DMS153 (cell line): ENCODE measurements around the gene MRPL33.
A peak's percentile ranks its signal among the peaks of the same experiment; 100 is the strongest.

ENCODE experiments used
- DNase-seq: peaks from one replicate; lab custom pipeline; 2025; lab: John Stamatoyannopoulos, UW

Gene MRPL33

DNA sequence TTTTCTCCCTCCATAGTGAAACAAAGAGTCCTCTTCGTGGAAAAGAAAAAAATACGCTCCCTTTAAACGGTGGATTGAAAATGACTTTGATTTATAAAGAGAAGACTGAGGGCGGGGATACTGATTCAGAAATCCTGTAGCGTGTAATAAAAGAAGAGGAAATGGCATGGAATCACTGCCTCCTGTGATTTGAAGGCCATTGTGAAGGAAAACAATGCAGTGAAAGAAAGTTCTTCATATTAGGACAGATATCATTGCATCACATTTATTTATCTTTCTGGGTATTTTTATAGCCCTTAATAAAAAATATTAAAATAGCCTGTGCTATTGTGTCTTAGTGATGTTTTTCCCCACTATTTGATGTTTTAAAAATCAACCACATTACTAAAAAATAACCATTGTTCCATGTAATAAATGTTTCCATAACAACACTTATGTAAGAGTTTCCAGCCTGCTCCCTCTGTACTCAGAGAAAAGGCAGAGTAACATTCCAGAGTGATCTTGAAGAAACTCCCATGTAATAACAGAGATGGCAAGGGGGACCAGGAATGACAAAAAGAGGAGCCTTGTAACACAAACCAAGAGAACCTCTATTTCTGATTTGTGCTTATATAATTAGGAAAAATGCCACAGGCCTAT, 8.0 kb downstream of the MRPL33 start:
- DNase-seq: no peak

DNA sequence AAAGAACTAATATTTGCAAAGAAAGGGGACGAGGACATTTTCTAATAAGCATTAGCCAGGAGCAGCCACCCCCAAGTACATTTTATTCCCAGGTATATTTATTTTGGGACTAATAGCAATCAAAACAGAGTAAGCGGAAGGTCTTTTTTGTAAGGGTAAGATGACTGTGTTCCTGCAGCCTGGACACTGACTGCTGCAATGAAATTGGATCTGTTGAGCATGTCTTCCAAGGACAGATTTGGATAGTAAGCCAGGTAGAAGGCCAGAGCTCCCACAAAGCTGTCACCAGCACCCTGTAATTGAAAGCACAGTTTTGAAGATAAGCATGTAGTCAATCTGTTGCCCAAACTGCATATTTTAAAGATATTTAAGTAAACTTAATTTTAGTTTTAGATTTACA, 10.0 kb downstream of the MRPL33 start:
- DNase-seq: no peak

DNA sequence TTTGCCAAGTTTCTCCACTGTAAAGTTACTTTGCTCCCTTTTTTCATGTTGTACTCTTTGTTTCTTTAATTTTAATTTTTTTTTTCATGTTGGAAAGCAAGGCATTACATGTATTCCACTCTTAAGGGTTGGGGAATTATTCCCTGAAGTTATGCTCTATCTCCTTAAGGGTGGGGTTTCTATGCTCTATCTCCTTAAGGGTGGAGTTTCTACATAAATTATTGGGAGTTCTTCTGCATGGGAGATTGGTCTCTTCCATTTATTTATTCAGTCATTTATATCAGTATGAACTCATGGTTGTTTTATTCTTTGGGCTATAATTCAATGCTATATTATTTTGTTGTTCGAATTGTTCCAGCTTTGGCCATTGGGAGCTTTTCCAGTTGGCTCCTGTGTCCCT, 11.2 kb downstream of the MRPL33 start:
- DNase-seq: no peak

DNA sequence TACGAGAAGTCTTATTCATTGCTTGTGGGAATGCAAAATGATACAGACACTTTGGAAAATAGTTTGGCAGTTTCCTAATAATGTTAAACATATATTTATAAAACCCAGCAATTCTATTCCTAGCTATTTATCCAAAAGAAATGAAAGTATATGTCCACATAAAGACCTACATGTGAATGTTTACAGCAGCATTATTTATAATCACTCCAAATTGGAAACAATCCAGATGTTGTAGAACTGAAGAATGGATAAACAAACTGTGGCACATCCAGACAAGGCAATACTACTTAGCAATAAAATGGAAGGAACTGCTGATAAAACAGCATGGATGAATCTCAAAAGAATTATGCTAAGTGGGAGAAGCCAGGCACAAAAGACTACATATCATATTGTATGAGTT, 19.3 kb downstream of the MRPL33 start:
- no peak for DNase-seq

DNA sequence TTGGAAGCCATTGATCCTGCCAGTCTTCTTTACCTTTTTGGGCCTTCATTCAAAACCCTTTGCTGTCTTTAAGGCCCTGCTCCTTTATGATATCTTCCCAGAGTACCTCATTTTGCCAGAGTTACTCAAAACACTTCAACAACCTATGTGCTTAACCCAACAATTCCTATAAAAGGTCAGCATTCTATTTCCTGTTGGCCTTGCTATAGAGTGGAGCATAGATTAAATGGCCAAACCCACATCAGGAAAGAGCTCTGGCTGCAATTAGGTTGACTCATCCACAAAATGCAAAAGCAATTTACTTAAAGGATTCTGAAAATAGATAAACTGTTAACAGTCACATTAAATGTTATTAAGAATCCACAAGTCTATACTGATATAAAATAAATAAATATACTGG, 21.2 kb downstream of the MRPL33 start:
- peak; percentile 22 for DNase-seq

DNA sequence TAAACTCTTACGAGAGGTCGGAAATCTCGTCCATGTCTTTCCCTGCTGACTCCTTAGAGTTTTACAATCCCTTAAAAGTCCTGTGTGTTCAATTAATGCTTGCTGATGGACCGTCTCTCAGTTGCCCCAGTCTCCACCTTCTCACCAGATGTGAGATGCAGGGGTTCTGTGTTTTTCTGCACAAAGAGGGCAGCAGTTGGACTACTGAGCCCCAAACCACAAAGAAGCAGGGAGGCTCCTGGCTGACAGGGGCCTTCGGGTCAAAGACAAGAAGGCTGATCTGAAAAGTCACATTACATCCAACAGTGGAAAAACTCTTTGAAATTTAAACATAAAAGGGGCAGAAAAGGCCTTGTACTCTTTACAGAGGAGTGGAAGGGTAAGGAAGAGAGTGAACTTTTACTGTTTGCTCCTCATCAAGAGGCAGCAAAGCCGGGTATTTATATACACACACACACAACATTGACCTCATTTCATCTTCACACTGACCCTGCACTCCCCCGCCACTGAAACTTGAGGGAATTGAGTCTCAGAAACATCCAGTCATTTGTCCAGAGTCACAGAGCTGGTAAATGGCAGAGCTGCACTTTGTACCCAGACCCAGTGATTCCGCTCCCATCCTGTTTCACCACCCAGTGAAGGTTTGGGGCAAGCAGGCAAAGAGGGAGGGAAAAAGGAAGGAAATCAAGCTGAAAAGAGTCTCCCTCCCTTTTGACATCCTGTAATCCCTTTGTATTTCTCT, 23.7 kb downstream of the MRPL33 start:
- DNase-seq: no peak

DNA sequence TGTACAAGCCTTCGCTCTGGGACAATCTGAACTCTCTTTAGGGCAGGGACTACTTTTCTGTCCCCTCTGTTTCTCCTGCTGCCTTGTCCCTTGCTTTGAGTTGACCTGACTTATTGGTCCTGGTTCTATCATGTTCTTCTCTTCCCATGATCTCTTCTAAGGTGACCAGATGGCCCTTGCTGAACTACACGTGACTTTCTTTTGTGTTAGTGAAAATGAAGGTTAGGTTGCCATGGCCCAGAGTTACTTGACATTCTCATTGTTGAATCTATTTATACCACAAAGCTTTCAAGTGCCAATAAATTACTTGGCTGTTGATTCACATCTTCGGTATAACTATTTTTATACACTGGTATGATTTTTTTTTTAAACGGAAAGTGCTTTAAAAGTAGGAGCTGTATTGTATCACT, 24.4 kb downstream of the MRPL33 start:
- peak; percentile 28 for DNase-seq

DNA sequence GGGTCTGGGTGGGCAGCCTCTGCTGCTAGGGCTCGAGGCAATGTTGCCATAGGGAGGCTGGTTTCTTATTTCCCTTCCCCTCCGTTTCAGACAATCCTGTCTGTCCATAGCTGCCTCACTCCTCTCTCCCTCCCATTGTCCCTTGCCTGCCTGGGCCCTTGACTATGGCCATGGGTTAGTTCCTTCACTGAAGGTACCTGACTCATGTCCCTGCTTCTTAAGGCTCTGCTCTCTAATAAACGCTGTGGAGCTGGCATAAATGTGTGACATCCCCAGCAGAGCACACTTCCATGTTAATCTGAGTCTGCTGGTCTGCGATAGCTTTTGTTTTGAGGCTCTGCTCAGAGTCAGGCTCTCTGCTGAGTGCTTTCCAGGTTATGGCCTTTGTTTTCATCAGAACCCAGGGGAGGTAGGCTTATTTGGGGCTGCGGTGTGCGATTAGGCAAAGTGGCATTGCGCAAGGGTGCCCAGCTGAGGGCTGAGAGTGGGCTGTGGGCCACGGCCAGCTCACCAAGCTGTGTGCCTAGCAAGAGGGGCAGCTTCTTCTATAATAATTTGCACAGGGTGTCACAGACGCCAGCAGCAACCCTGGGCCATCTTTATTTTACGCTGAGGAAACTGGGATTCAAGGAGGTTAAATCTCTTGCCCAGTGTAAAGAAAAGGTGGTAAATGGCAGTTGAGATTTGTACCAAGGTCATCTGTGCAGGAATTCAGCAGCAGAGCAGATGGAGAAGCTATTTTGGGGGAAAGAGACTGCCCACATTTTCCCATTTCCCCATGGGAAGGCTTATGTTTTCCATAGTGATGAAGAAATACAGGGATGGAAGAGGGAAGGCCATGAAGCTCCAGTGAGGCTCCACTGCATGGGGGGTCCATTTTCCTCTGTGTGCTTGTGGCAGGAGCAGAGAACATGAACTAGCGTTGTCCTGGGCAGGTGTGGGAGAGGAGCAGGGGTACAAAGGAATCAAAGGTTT, 25.6 kb downstream of the MRPL33 start:
- no peak for DNase-seq

DNA sequence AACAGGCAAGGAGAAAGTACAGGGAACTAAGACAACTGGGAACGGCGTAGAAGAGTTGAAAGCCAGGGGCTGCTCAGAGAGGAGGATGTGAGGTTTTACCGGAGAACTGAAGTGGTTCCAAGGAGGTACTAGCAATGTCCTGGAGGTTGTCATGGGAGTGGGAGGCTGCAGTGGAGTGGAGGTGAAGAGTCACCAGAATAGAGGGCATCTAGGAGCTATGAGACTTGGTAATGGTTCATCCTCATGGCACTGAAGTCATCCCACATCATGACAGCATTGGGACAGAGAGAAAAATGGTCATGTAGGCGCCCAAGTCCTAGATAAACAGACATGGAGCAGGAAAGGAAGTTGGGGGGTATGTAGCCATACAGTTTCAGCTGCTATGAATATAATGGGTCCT, 26.3 kb downstream of the MRPL33 start:
- DNase-seq: no peak

DNA sequence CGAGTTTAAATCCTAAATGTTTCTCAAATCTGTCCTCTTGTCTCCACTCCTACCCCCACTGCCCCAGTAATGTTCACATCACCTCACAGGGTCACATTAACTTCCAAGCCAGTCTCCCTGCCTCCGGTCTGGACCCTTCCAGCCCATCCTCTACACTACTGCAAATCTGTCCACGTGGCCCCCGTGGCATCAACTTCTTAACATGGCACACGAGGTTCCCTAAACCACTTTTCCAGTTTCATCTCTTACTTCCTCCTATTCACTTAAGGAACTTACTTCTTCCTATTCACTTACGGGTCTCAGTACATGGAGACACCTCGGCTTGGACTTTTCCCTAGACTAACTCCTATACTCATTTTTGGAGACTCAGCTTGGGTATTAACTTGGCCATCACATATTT, 27.0 kb downstream of the MRPL33 start:
- DNase-seq: no peak

DNA sequence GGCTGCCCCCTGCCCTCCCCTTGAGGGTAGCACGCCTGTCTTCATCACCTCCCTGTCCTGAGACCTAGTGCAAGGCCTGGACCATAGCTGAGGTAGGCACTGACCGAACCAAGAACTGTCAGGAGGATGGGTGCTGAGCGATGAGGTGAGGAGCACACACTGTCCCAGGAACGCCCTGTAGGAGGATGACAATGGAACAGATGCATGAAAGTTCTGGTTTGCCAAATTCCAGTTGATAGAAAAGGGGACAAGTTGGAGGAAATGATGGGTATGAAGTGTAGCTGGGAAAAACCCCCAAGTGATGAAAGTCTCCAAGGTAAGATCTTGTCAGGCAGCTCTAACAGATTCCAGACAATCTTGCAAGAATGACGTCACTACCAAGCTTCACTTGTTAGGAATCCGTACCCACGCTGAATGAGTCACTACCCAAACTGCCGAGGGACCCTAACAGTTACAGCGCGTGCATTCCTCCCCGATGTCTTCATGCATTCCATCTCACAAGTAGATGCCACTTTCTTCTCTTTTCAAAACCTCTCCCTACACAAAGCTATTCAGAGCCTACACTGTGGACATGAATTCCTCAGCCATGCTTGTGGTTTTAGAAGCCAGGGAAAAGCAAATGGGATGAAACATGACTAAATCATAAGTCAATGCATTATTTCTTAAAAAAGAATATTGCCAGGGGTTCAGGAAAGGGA, 27.6 kb downstream of the MRPL33 start:
- DNase-seq: no peak

DNA sequence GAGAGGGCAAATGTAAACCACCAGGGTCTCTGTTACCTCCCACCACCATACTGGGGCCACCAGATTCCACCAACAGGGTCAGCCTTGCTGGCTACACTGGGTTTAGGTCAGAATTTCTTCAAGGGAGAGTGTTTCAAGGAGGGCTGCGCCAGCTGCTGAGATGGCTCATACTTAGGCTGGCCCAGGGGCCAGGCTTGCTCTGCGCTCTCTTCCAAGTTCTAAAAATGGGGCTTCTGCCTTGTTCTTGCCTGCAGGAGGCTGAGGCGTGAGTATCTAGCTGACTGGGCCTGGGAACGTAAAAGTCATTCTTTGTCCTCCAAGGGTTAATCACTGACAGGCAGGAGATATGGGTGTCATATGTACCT, 28.1 kb downstream of the MRPL33 start:
- no peak for DNase-seq

DNA sequence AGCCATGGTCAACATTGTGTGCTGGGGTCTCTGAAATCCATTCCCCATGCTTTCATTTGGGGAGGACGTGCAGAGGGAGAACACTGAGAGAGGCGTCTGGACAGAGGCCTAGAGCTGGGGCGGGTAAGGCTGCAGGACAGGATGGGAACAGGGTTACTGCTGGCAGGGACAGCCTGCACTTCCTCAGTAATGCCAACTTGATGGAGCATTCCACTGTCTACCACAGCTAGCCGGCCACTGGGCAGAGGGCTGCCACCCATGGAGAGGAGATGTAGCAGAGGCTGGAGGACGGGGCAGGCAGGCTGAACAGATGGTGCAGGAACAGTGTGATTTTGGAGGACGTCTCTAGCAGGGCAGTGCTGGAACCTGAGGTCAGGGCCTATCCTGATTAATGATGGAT, 29.3 kb downstream of the MRPL33 start:
- DNase-seq: no peak

DNA sequence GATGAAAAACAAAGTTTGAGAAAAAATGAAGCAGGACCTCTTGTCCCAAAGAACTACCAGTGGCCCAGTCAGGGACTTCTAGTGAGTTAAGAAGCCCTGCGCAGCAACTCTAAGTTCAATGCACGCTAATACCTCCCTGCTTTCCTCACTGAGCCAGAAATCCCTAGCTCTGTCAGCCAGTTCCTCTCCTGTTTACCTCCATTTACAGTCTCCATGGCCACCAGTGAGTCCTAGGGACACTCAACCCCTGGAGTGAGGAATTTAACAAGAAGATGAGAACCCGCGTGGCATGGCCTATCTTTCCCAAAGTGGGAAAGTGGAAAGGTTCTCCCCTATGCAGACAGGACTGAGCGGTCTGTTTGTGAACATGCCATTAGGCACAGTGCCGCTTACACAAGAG, 31.0 kb downstream of the MRPL33 start:
- DNase-seq: no peak

DNA sequence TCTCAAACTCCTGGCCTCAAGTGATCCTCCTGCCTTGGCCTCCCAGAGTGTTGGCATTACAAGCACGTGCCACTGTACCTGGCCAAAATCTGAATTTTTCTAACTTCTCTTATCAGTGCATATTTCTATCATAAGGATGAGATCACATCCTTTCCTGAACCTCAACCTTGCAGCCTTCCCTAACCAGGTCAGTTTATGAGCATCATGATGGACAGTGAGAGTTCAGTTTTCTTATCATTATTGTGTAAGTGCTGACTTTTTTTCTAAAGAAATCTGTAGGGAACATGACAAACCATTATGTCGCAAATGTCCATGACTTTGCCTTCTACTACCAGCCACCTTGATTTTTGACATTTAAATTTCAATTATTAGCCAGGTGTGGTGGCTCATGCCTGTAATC, 31.5 kb downstream of the MRPL33 start:
- DNase-seq: no peak

DNA sequence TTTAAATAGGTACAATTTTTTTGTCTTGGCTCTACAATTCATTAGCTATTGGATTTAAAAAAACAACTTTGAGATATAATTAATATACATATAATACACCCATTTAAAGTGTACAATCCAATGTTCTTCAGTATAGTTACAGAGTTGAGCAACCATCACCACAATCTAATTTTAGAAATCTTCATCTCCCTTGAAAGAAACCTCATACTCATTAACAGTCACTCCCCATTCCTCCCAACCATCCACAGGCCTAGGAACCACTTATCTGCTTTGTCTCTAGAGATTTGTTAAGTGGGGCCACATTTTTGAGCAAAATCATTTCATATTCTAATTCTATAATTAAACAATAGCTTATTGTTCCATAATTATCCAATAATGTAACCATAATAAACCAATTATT, 32.6 kb downstream of the MRPL33 start:
- no peak for DNase-seq

DNA sequence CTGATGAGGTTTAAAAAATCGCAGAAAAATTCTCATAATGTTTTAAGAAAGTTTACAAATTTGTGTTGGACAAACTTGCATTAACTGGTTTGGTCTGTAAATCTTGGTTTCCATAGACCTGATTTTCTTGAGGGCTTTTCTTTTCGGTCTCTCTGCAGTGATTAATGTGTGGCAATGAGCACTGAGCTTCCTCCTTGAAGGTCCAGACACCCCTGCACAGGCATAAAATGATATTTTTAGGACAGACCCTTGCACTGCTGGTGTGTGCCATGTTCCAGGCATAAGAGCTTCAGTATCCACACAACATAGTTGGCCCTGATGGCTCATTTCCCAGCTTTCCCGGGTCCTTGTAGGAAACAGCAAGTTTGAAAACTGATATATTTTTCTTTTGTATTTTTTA, 33.7 kb downstream of the MRPL33 start:
- DNase-seq: no peak

DNA sequence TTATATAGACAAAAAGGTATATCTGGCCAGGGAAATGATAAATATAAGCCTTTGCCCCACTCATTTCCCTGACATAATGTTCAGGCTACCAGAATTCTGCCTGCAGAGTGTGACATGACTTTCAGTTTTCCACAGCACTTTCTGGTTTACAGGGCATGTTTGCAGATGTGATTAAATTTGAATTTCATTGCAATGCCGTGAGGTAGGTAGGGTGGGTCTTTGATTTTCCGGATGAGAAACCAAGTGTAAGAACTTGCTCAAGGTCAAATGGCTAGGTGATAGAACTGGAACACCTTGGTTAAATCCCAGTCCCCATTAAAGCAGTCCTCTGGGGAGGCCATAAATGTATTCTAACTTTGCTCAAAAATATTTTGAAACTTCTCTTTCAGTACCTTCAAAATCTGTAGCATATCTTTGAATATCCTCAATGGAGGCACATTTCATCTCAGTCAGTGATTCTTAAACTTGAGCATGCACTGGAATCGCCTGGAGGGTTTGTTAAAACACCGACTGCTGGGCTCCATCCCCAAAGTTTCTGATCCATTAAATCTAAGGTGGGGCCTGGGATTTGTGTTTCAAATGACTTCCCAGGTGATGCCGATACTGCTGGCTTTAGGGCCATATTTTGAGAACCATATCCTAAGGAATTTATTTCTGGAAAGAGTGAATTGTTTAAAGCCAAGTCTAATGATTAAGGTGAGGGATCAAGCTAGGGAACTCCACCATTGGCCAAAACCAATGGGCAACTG, 35.0 kb downstream of the MRPL33 start:
- no peak for DNase-seq

DNA sequence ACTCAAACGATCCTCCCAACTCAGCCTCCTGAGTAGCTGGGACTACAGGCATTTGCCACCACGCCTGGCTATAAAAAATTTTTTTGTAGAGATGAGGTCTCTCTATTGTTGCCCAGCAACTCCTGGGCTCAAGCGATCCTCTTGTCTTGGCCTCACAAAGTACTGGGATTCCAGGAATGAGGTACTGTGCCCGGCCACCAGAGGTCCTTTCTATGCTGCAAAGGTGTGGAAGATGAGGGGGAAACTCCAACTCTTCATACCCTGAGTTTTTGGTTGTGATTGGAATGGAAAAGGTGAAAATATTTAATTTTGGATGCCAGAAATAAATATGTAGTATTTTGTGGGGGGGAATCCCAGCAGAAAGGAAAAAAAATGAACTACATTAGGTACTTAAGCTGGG, 36.0 kb downstream of the MRPL33 start:
- no peak for DNase-seq

DNA sequence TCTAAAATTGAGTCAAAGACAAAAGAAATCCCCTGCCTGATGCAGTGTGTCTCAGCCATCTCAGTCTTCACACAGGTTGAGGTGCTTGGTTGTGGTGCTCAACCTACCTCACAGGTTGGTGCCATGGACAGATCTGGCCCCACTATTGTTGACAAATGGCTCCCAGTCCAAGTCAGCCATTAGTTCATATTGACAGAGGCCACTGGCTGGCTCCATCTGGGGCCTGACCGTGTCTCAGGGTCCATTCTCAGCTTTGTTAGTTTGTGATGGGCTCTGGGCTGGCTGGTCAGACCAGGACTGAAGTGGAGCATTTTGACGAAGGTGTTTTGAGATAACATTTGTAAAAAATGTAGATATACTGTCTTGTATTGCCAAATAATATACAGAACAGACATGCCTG, 36.9 kb downstream of the MRPL33 start:
- DNase-seq: no peak

DNA sequence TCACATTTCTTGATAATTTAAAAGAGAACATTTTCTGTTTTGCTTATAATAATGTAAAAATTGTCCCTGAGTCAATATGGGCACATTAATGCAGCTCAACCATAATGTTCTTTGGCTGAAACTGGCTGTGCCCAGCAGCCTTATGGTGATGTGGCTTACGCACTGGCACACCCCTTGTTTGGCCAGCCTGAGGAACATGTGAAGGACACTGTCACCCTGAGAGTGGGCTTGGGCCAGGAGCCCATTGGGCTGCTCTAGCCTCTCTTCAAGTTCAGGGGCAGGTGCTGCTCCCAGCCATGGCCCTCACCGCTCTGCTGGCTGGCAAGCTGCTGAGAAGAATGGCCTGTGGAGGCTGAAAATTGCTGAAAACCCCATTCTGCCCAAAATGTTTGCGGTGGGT, 37.5 kb downstream of the MRPL33 start:
- no peak for DNase-seq
